ENCODE results near the gene CSRP1. TPM values are rescaled to one million over a fixed set of nuclear protein-coding genes. Genes with fewer than 3 reads are reported as not detected.
"Not testable (repeated sequence)": the region's sequence is repeated elsewhere in the genome, so short reads cannot be mapped to it uniquely, and the experiment has no call there.

CSRP1 gene
- polyA plus RNA-seq, 1 experiment: 957 TPM

DNA sequence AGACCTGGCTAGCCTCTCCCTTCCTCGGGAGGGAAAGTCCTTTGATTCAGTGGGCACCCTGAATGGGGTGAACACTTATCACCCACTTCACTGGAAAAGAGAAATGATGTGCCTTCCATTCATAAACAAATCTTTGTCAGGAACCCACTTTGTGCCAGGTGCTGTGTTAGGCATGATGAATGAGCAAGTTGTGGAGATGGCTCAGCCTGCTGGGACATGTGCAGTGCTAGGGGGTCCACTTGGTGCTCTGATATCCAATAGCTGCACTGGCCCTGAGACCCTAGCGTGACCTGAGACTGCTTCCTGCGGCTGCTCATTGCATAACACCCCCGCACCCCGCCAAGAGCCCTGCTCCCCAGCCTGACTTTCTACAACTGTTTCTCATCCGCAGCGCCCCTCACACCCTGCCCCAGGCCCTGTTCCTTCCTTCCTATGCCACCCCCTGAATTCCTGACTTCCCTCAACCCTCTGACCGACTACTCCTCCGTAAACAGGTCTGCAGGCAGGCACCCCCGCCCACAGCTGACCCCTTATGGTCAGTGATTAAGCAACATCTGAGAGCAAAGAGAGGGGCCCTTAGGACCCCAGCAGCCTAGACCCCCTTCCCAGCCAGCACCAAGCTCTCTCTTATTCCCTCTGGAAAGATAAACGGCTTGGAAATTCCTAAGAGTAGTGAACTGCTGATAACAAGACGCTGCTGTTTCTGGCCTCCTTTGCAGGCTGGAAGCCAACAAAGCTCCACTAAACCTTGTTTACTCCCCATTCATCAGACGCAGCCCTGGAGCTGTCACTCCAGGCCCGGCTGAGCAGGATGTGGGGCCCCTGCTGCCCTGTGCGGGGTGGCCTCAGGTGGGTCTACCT, 12.9 kb downstream of the CSRP1 start:
- ChIA-PET CTCF (interaction anchor here (1.0 to 27.3 kb wide), 5 partner anchors 9 to 59 kb away, joined by 3 to 650 read pairs (median 9); no protein-coding TSS in a partner anchor), POLR2A (interaction anchor here (0.6 kb wide), 1 partner anchor 27 kb away, joined by 3 read pairs; no protein-coding TSS in a partner anchor)
- DNase-seq (ENCODE audit: low read depth): no peak
- Histone ChIP-seq H3K27me3 (ENCODE audit: control insufficient read depth, insufficient read depth, low read length) (no peaks in the 10 kb centered on the region), H3K36me3 (ENCODE audit: control insufficient read depth, insufficient read depth, low read length) (peaks cover 19% of the 10 kb centered on the region), H3K4me3 (ENCODE audit: low read depth, low read length) (no peak overlapping the region)
- TF ChIP-seq, protein P1, sequence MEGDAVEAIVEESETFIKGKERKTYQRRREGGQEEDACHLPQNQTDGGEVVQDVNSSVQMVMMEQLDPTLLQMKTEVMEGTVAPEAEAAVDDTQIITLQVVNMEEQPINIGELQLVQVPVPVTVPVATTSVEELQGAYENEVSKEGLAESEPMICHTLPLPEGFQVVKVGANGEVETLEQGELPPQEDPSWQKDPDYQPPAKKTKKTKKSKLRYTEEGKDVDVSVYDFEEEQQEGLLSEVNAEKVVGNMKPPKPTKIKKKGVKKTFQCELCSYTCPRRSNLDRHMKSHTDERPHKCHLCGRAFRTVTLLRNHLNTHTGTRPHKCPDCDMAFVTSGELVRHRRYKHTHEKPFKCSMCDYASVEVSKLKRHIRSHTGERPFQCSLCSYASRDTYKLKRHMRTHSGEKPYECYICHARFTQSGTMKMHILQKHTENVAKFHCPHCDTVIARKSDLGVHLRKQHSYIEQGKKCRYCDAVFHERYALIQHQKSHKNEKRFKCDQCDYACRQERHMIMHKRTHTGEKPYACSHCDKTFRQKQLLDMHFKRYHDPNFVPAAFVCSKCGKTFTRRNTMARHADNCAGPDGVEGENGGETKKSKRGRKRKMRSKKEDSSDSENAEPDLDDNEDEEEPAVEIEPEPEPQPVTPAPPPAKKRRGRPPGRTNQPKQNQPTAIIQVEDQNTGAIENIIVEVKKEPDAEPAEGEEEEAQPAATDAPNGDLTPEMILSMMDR (IDR thresholded peaks at IDR 0.05; ENCODE audit: insufficient read depth, low read depth, low read length): no peak

DNA sequence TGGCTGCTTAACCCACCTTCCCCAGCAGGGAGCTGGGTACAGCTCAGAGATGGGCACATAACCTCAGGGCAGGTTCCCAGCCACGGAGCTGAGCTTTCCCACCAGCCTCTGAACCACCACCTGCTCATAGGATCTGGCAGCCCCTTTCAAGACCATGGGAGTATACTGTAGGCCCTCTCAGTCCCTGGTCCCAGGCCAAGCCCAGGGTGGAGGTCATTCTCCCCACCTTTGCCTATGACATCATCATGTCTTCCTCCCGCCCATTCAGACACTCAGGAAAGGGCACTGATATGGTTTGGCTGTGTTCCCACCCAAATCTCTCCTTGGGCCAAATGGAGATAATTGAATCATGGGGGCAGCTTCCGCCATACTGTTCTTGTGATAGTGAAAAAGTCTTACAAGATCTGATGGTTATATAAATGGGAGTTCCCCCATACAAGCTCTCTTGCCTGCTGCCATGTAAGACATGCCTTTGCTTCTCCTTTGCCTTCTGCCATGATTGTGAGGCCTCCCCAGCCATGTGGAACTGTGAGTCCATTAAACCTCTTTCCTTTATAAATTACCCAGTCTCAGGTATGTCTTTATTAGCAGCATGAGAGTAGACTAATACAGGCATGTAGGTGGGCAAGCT, 13.8 kb downstream of the CSRP1 start:
- H3K27me3 ChIP-seq (ENCODE audit: control insufficient read depth, insufficient read depth, low read length); POLR2A ChIA-PET; H3K4me3 ChIP-seq (ENCODE audit: low read depth, low read length); DNase-seq (ENCODE audit: low read depth): not testable (repeated sequence)
- CTCF ChIA-PET: interaction anchor here (1.2 to 27.3 kb wide), 4 partner anchors 8 to 58 kb away, joined by 4 to 650 read pairs (median 24); partner anchors contain the start of gene PHLDA3
- H3K36me3 ChIP-seq (ENCODE audit: control insufficient read depth, insufficient read depth, low read length): peaks cover 20% of the 10 kb centered on the region

DNA sequence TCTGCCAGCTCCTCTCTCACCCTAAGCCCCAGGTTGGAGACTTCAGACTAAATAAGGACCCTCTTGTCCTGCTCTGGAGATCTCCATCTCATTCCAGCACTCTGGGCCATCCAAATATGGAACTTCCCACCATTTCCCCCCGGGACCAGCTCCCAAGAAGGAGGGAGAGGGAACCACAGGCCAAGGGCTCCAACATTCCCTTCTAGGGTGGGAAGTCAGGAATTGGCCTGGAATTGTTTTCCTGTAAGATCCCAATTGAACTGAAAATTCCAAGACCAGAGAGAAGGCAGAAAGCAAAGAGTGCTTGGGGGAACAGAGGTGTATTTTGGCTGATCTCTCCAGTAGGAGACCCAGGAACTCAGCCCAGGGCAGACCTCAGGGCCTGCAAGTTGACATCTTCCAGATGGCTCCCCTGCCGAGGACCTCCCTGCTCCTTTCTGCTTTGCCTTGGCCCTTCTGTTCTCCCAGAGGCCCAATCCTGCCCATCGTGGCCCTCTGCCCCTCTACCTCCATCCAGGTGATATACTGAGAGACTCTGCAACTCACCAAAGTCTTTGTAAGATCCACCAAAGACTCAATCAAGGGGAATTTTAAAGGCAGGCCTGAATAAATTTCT, 14.9 kb downstream of the CSRP1 start:
- Histone ChIP-seq H3K27me3 (ENCODE audit: control insufficient read depth, insufficient read depth, low read length) (no peaks in the 10 kb centered on the region), H3K36me3 (ENCODE audit: control insufficient read depth, insufficient read depth, low read length) (peaks cover 20% of the 10 kb centered on the region), H3K4me3 (ENCODE audit: low read depth, low read length) (no peak overlapping the region)
- ChIA-PET CTCF (interaction anchor here (1.9 to 14.4 kb wide), 3 partner anchors 10 to 23 kb away, joined by 4 to 650 read pairs (median 16); partner anchors contain the start of genes CSRP1 and PHLDA3), POLR2A (interaction anchor here (0.6 to 0.8 kb wide), 2 partner anchors 14 to 493 kb away, joined by 3 to 7 read pairs; no protein-coding TSS in a partner anchor)
- DNase-seq (ENCODE audit: low read depth): no peak
- TF ChIP-seq, protein P1 (IDR thresholded peaks at IDR 0.05; ENCODE audit: insufficient read depth, low read depth, low read length): no peak

- TF ChIP-seq, protein P1 (IDR thresholded peaks at IDR 0.05; ENCODE audit: insufficient read depth, low read depth, low read length): no peak
- Histone ChIP-seq H3K4me3 (ENCODE audit: low read depth, low read length) (no peak overlapping the region), H3K27me3 (ENCODE audit: control insufficient read depth, insufficient read depth, low read length) (no peaks in the 10 kb centered on the region), H3K36me3 (ENCODE audit: control insufficient read depth, insufficient read depth, low read length) (peaks cover 26% of the 10 kb centered on the region)
- POLR2A ChIA-PET: interaction anchor here (0.6 kb wide), 1 partner anchor 29 kb away, joined by 3 read pairs; no protein-coding TSS in a partner anchor
- CTCF ChIA-PET: interaction anchor here (1.0 to 14.4 kb wide), 3 partner anchors 9 to 40 kb away, joined by 3 to 650 read pairs (median 16); partner anchors contain the start of gene CSRP1
- DNase-seq (ENCODE audit: low read depth): no peak
Measured at GRCh38 chr1:201490708-201491131, 16.2 kb downstream of the CSRP1 start.

DNA sequence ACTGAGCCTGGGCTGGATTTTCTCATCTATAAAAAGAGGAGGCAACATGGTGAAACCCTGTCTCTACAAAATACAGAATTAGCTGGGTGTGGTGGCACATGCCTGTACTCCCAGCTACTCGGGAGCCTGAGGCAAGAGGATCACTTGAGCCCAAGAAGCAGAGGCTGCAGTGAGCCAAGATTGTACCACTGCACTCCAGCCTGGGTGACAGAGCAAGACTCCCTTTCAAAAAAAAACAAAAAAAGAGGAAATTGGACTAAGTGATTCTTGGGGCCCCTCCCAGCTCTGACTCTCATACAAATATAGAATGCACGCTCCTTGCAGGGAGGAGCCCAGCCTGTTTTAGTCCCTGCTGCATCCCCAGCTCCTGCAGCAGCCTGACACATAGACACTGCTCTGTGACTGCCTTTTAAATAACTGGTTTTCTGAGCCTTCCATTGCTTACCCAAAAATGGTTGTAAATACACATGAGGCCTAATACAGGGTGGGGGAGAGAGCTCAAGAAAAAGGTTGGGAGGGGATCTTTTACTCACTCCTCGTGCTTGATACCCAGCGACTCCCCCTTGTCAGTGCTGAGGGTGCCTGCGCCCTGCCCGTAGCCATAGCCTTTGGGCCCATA, 17.2 kb downstream of the CSRP1 start:
- no peak overlapping the region for H3K4me3 ChIP-seq (ENCODE audit: low read depth, low read length)
- H3K27me3 ChIP-seq (ENCODE audit: control insufficient read depth, insufficient read depth, low read length): no peaks in the 10 kb centered on the region
- ChIA-PET CTCF (interaction anchor here (0.7 to 14.4 kb wide), 6 partner anchors 8 to 54 kb away, joined by 3 to 650 read pairs (median 10); partner anchors contain the start of gene CSRP1), POLR2A (interaction anchor here (1.4 kb wide), 1 partner anchor 14 kb away, joined by 4 read pairs; no protein-coding TSS in a partner anchor)
- peaks cover 30% of the 10 kb centered on the region for H3K36me3 ChIP-seq (ENCODE audit: control insufficient read depth, insufficient read depth, low read length)
- DNase-seq (ENCODE audit: low read depth): no peak
- TF ChIP-seq, protein P1 (IDR thresholded peaks at IDR 0.05; ENCODE audit: insufficient read depth, low read depth, low read length): no peak
